ENCODE data around the gene ZCWPW2.

ZCWPW2 gene

GRCh38 chr3:28335246-28335645, 13.3 kb upstream of the ZCWPW2 start:
- H3K27me3 Mint-ChIP-seq (ENCODE audit: low read depth): no peaks in the 10 kb centered on the region
- no peak for DNase-seq (ENCODE audit: low spot score)
- H3K36me3 Mint-ChIP-seq (ENCODE audit: low read depth): peaks cover 33% of the 10 kb centered on the region
- no peak overlapping the region for H3K27ac Mint-ChIP-seq
- no peak overlapping the region for H3K4me3 Mint-ChIP-seq
- peaks cover 6% of the 10 kb centered on the region for H3K4me1 Mint-ChIP-seq (ENCODE audit: low read depth)
- no peaks in the 10 kb centered on the region for H3K9me3 Mint-ChIP-seq

- Mint-ChIP-seq H3K4me1 (ENCODE audit: low read depth) (peaks cover 7% of the 10 kb centered on the region), H3K36me3 (ENCODE audit: low read depth) (peaks cover 26% of the 10 kb centered on the region), H3K9me3 (no peaks in the 10 kb centered on the region), H3K4me3 (no peak overlapping the region), H3K27ac (no peak overlapping the region), H3K27me3 (ENCODE audit: low read depth) (no peaks in the 10 kb centered on the region)
- no peak for DNase-seq (ENCODE audit: low spot score)
These were observed 11.3 kb upstream of the ZCWPW2 start for GRCh38 chr3:28337230-28337629.

DNA sequence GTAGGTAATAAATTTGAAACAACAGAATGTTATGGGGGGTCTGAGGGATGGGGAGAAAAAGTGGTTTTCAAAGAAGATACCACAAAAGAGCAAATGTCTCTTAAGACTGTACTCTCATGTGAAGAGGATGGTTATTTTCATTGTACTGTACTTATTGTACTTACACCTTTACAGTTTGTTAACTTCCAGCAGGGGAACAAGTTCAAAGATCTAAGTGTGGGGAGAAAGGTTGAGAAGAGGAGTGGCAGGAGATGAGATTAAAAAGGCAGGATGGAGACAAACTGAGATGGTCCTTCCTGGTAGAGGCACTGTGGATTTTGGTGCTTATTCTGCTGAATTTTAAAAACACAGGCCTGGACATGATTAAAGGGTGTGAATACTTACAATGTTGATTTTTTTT, 5.4 kb upstream of the ZCWPW2 start:
- Mint-ChIP-seq H3K4me3 (no peak overlapping the region), H3K4me1 (ENCODE audit: low read depth) (peaks cover 35% of the 10 kb centered on the region), H3K27ac (no peak overlapping the region), H3K27me3 (ENCODE audit: low read depth) (no peaks in the 10 kb centered on the region), H3K9me3 (no peaks in the 10 kb centered on the region), H3K36me3 (ENCODE audit: low read depth) (peaks cover 27% of the 10 kb centered on the region)
- DNase-seq (ENCODE audit: low spot score): no peak

- Mint-ChIP-seq H3K9me3 (no peaks in the 10 kb centered on the region), H3K36me3 (ENCODE audit: low read depth) (peaks cover 20% of the 10 kb centered on the region), H3K4me1 (ENCODE audit: low read depth) (peaks cover 48% of the 10 kb centered on the region), H3K4me3 (no peak overlapping the region), H3K27ac (no peak overlapping the region), H3K27me3 (ENCODE audit: low read depth) (no peaks in the 10 kb centered on the region)
- DNase-seq (ENCODE audit: low spot score): no peak
These were observed 2.8 kb upstream of the ZCWPW2 start for GRCh38 chr3:28345690-28346089.

GRCh38 chr3:28347374-28348264, 902 bp upstream of the ZCWPW2 start:
- peak overlapping the region; percentile 95 for H3K27ac Mint-ChIP-seq
- H3K4me3 Mint-ChIP-seq: peak overlapping the region; percentile 98
- DNase-seq (ENCODE audit: low spot score): peak; percentile 8
- peaks cover 5% of the 10 kb centered on the region for H3K9me3 Mint-ChIP-seq
- no peaks in the 10 kb centered on the region for H3K27me3 Mint-ChIP-seq (ENCODE audit: low read depth)
- peaks cover 55% of the 10 kb centered on the region for H3K4me1 Mint-ChIP-seq (ENCODE audit: low read depth)
- peaks cover 34% of the 10 kb centered on the region for H3K36me3 Mint-ChIP-seq (ENCODE audit: low read depth)

DNA sequence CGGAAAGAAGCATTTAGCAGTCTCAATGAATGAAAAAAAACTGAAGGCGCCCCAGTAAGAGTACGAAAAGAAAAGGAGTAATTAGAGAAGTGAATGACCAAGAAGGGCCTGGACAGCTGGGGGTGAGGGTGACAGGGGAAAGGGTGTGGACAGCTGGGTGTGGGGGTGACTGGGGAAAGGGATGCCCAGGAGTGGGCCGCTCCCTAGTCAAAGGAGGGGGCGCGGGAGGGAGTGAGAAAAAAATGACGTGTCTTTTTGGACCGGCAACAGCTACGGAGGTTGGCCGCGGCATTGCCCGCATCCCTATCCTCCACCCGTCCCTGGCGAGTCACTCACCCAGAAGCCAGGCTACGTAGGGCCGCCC, 274 bp upstream of the ZCWPW2 start:
- H3K4me3 Mint-ChIP-seq: peak overlapping the region; percentile 98
- peaks cover 50% of the 10 kb centered on the region for H3K4me1 Mint-ChIP-seq (ENCODE audit: low read depth)
- peaks cover 5% of the 10 kb centered on the region for H3K9me3 Mint-ChIP-seq
- no peak for DNase-seq (ENCODE audit: low spot score)
- H3K27ac Mint-ChIP-seq: peak overlapping the region; percentile 95
- H3K27me3 Mint-ChIP-seq (ENCODE audit: low read depth): no peaks in the 10 kb centered on the region
- H3K36me3 Mint-ChIP-seq (ENCODE audit: low read depth): peaks cover 33% of the 10 kb centered on the region

- Mint-ChIP-seq H3K27ac (peak overlapping the region; percentile 95), H3K36me3 (ENCODE audit: low read depth) (peaks cover 41% of the 10 kb centered on the region), H3K27me3 (ENCODE audit: low read depth) (no peaks in the 10 kb centered on the region), H3K9me3 (peaks cover 14% of the 10 kb centered on the region), H3K4me3 (peak overlapping the region; percentile 98), H3K4me1 (ENCODE audit: low read depth) (peaks cover 49% of the 10 kb centered on the region)
- DNase-seq (ENCODE audit: low spot score): no peak
These were observed 1.0 kb downstream of the ZCWPW2 start for GRCh38 chr3:28349469-28350000.

DNA sequence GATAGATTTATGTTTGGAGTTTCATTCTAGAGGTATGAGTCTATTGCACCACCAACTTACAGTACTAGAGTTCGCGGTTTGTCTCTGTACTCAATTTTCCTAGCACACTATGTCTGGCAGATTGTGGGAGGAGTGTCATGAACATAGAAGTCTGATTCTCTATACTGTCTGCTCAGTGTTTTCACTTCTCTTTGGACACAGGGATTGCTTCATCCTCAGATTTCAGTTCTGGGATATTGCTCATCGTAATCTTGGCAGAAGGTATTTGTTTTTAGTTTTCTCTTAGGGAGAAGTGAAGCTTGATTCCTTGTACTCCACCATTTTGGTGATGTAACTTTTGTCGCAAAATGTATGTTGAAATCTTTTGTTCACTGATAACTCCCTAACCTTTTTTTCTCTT, 27.9 kb downstream of the ZCWPW2 start:
- no peak overlapping the region for H3K27ac Mint-ChIP-seq
- no peaks in the 10 kb centered on the region for H3K36me3 Mint-ChIP-seq (ENCODE audit: low read depth)
- no peaks in the 10 kb centered on the region for H3K27me3 Mint-ChIP-seq (ENCODE audit: low read depth)
- no peaks in the 10 kb centered on the region for H3K4me1 Mint-ChIP-seq (ENCODE audit: low read depth)
- no peak overlapping the region for H3K4me3 Mint-ChIP-seq
- DNase-seq (ENCODE audit: low spot score): no peak
- H3K9me3 Mint-ChIP-seq: no peaks in the 10 kb centered on the region

DNA sequence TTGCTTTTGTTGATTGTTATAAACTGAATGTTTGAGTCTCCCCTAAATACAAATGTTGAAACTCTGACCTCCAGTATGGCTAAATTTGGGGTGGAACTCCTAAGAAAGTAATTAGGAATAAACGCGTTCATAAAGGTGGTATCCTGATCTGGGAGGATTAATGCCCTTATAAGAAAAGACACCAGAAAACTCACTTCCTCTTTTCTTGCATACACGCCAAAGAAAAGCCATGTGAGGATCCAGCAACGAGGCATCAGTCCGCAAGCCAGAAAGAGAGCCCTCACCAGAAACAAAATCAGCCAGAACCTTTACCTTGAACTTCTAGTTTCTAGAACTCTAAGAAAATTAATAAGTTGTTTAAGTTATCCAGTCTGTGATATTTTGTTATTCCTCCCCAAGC, 37.5 kb downstream of the ZCWPW2 start:
- no peak for DNase-seq (ENCODE audit: low spot score)
- Mint-ChIP-seq H3K27me3 (ENCODE audit: low read depth) (no peaks in the 10 kb centered on the region), H3K4me3 (no peak overlapping the region), H3K9me3 (no peaks in the 10 kb centered on the region), H3K27ac (no peak overlapping the region), H3K4me1 (ENCODE audit: low read depth) (no peaks in the 10 kb centered on the region), H3K36me3 (ENCODE audit: low read depth) (no peaks in the 10 kb centered on the region)

- Mint-ChIP-seq H3K4me3 (no peak overlapping the region), H3K36me3 (ENCODE audit: low read depth) (no peaks in the 10 kb centered on the region), H3K9me3 (peaks cover 15% of the 10 kb centered on the region), H3K27ac (no peak overlapping the region), H3K27me3 (ENCODE audit: low read depth) (no peaks in the 10 kb centered on the region), H3K4me1 (ENCODE audit: low read depth) (no peaks in the 10 kb centered on the region)
- no peak for DNase-seq (ENCODE audit: low spot score)
These were observed 40.5 kb downstream of the ZCWPW2 start for GRCh38 chr3:28388978-28389377.

DNA sequence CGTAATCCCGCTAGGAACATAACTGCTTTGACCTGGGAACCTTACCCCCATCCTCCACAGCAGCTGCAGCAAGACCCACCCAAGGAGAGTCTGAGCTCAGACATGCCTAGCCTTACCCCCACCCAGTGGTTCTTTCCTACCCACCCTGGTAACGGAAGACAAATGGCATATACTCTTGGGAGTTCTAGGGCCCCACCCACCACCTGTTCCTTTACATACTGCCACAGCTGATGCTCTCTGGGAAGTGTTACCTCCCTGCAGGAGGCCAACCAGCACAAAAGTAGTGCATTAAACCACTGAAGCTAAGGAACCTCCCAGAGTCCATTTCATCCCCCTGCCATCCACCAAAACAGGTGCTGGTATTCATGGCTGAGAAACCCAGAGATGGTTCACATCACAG, 50.7 kb downstream of the ZCWPW2 start:
- Mint-ChIP-seq H3K27ac (no peak overlapping the region), H3K27me3 (ENCODE audit: low read depth) (no peaks in the 10 kb centered on the region), H3K36me3 (ENCODE audit: low read depth) (no peaks in the 10 kb centered on the region), H3K4me1 (ENCODE audit: low read depth) (no peaks in the 10 kb centered on the region), H3K4me3 (no peak overlapping the region), H3K9me3 (peaks cover 43% of the 10 kb centered on the region)
- no peak for DNase-seq (ENCODE audit: low spot score)

DNA sequence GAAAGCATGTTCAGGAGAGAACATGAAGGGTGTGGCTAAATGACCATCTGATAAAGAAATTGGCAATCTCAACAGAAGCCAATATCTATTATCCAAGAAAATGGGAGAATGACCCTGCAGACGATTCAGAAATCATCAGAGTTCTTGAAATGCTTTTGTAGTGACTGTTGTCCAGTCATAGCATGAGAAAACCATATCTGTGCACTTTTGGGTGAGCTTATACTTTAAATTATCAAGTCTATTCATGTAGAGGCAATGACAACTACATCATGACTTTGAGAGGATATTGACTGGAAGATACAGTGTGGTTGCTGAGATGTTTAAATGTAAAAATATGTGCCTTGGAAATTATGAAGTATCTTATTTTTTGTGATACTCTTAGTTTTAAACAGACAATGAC, 57.7 kb downstream of the ZCWPW2 start:
- Mint-ChIP-seq H3K4me1 (ENCODE audit: low read depth) (no peaks in the 10 kb centered on the region), H3K9me3 (peaks cover 22% of the 10 kb centered on the region), H3K36me3 (ENCODE audit: low read depth) (no peaks in the 10 kb centered on the region), H3K27ac (no peak overlapping the region), H3K27me3 (ENCODE audit: low read depth) (no peaks in the 10 kb centered on the region), H3K4me3 (no peak overlapping the region)
- DNase-seq (ENCODE audit: low spot score): no peak

GRCh38 chr3:28449398-28449797, 100.9 kb downstream of the ZCWPW2 start:
- Mint-ChIP-seq H3K27ac (no peak overlapping the region), H3K4me3 (no peak overlapping the region), H3K27me3 (ENCODE audit: low read depth) (no peaks in the 10 kb centered on the region), H3K9me3 (peaks cover 8% of the 10 kb centered on the region), H3K36me3 (ENCODE audit: low read depth) (no peaks in the 10 kb centered on the region), H3K4me1 (ENCODE audit: low read depth) (no peaks in the 10 kb centered on the region)
- DNase-seq (ENCODE audit: low spot score): no peak

DNA sequence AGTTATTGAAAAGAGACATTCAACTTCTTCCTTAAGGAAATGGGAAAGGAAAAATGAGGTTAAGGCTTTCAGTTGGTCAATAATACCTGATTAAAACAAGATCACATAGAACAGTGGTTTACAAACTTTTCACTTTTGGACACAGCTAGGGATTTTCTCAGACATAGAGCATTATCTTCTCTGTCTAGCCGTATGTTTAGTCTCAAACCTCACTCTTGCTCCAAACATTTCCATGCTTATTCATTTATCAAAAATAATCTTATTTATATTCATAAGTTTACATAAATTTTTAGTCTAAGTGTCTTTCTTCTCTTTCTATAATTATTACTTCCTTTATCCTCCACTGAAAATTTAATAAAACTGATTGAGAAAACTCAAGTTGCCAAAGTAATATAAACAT, 114.3 kb downstream of the ZCWPW2 start:
- Mint-ChIP-seq H3K9me3 (peaks cover 3% of the 10 kb centered on the region), H3K4me1 (ENCODE audit: low read depth) (no peaks in the 10 kb centered on the region), H3K36me3 (ENCODE audit: low read depth) (no peaks in the 10 kb centered on the region), H3K4me3 (no peak overlapping the region), H3K27me3 (ENCODE audit: low read depth) (no peaks in the 10 kb centered on the region), H3K27ac (no peak overlapping the region)
- no peak for DNase-seq (ENCODE audit: low spot score)

GRCh38 chr3:28467414-28467813, 118.9 kb downstream of the ZCWPW2 start:
- no peaks in the 10 kb centered on the region for H3K27me3 Mint-ChIP-seq (ENCODE audit: low read depth)
- no peak for DNase-seq (ENCODE audit: low spot score)
- H3K9me3 Mint-ChIP-seq: peaks cover 3% of the 10 kb centered on the region

More at GRCh38 chr3:28467414-28467813, 118.9 kb downstream of the ZCWPW2 start:
- Mint-ChIP-seq H3K27ac (no peak overlapping the region), H3K36me3 (ENCODE audit: low read depth) (no peaks in the 10 kb centered on the region), H3K4me3 (no peak overlapping the region), H3K4me1 (ENCODE audit: low read depth) (no peaks in the 10 kb centered on the region)
